ENCODE data around the gene DIAPH1.

DNA sequence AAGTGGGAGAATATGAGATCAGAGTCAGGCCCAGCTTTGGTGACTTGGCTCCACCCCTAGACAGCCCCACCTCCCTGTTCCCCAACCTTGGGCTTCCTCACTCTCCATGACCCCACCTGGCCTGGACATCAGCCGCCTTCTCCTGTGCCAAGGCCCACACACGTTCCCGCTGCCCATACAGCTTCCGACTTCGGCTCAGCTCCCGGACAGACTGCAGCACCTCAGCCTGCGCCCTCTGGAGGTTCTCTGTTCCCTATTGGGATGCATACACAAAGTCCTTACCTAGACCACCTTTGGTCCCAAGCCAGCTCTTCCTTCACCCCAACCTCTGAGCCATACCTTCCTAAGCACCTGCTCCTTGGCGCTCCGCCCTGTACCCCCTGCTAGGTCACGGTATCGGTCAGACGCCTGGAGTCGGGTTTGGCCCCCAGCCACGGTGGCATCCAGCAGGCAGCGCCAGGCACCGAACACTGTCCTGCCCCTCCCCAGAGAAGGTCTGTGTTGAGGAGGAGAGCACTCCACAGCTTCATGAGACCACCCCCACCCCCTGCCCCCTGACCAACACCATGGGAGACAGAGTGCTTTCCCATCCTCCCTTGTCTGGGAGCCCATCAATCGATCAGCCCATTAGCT is 30.4 kb upstream of the DIAPH1 start:
- TF ChIP-seq, protein P1, sequence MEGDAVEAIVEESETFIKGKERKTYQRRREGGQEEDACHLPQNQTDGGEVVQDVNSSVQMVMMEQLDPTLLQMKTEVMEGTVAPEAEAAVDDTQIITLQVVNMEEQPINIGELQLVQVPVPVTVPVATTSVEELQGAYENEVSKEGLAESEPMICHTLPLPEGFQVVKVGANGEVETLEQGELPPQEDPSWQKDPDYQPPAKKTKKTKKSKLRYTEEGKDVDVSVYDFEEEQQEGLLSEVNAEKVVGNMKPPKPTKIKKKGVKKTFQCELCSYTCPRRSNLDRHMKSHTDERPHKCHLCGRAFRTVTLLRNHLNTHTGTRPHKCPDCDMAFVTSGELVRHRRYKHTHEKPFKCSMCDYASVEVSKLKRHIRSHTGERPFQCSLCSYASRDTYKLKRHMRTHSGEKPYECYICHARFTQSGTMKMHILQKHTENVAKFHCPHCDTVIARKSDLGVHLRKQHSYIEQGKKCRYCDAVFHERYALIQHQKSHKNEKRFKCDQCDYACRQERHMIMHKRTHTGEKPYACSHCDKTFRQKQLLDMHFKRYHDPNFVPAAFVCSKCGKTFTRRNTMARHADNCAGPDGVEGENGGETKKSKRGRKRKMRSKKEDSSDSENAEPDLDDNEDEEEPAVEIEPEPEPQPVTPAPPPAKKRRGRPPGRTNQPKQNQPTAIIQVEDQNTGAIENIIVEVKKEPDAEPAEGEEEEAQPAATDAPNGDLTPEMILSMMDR (IDR thresholded peaks at IDR 0.05) = no peak
- TF ChIP-seq POLR2AphosphoS5 (IDR thresholded peaks at IDR 0.05) = no peak
- TF ChIP-seq EP300 (IDR thresholded peaks at IDR 0.05) = no peak

Data from gastroesophageal sphincter (tissue), 3 donors.